Large intestine (tissue), 3 donors: ENCODE measurements around the gene TFIP11. TPM values are rescaled to one million over a fixed set of nuclear protein-coding genes. Genes with fewer than 3 reads are reported as not detected.

Experiments used
- DNase-seq, 2 donors: peaks; one replicate each; pipeline versions ENCODE4 v3.0.0 to v3.0.0-alpha.2; 2013
- H3K27ac ChIP-seq: one replicate; pipeline ENCODE4 v1.5.1; 2013; ENCODE audit warnings: low read length
- H3K27me3 ChIP-seq: 2 replicates; pipeline ENCODE4 v1.6.1; 2013; ENCODE audit warnings: low read length; ENCODE audit not compliant: control insufficient read depth, insufficient read depth
- H3K36me3 ChIP-seq: 2 replicates; pipeline ENCODE4 v1.6.1; 2013; ENCODE audit warnings: low read length; ENCODE audit not compliant: control insufficient read depth, insufficient read depth
- H3K4me1 ChIP-seq: one replicate; pipeline ENCODE4 v1.6.1; 2013; ENCODE audit warnings: low read length; ENCODE audit not compliant: control insufficient read depth, insufficient read depth
- H3K4me3 ChIP-seq: one replicate; pipeline ENCODE4 v1.5.1; 2013; ENCODE audit warnings: low read length
- H3K9me3 ChIP-seq: one replicate; pipeline ENCODE4 v1.6.1; 2013; ENCODE audit warnings: mild to moderate bottlenecking, low read depth, low read length, moderate library complexity; ENCODE audit not compliant: control insufficient read depth
- WGBS: methylation state at CpG from one replicate; pipeline ENCODE4 v1.1.5; 2013; ENCODE audit warnings: low lambda C conversion rate; ENCODE audit not compliant: insufficient coverage; 5-methylcytosine and 5-hydroxymethylcytosine counted together
- polyA plus RNA-seq: library from polyadenylated mRNA; unstranded; fragments of 120-200 nt; gene quantifications from one replicate; pipeline ENCODE4 v1.2.1, GENCODE V29; 2013

The TFIP11 gene
- polyA plus RNA-seq, 1 donor = 34.3 TPM

DNA sequence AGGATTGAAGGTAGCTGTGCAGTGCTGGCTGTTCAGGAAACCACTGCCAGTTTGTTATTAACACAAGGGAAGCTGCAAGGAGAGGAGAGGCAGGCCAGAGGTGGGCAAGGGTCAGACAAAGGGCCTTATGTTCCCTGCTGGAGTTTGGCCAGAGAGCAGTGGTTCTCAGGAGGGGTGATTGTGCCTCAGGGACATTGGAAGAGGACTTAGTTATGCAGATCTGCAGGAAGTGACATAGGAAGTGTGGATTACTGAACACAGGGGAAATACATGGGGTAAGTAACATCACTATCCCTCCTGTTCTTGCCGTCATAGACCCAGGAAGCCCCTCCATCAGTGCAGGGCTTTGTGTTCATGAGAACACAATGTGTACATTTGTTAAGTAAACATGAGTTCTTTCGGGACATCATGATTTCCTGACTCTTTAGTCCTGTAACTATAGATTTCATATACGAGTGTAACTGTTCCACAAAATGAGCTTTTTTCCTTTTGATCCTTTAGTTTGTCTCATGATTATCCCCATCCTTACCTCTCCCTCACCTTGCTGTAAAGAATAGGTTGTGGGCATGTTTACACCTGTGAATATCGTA, 22.7 kb downstream of the TFIP11 start:
- no peak overlapping the region for H3K27ac ChIP-seq
- no peaks in the 10 kb centered on the region for H3K9me3 ChIP-seq
- H3K27me3 ChIP-seq = no peaks in the 10 kb centered on the region
- peak in 1 of 2 donors; percentile 24 for DNase-seq
- 53% methylated on average over 2 of the region's 4 CpGs for WGBS
- H3K4me1 ChIP-seq = peaks cover 5% of the 10 kb centered on the region
- peaks cover 68% of the 10 kb centered on the region for H3K36me3 ChIP-seq
- no peak overlapping the region for H3K4me3 ChIP-seq

DNA sequence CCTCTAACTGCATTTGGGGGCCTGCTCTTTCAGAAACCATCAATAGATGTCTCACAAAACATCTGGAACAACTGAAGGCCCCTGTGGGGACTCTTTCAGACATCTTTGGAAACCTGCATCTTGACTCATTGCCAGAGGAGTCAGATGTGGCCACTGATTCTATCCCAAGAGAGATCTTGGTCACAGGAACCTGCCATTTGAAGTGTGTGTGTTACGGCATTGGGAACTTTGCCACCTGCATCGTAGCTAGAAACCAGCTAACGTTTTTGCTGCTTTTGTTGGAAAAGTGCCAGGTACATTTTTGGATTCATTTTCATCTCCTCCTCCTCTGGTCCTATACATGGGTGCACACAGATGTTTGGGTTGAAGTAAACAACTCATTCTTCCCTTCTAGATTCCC, 24.3 kb downstream of the TFIP11 start:
- Histone ChIP-seq H3K9me3 (no peaks in the 10 kb centered on the region), H3K27me3 (no peaks in the 10 kb centered on the region), H3K4me3 (no peak overlapping the region), H3K4me1 (peaks cover 7% of the 10 kb centered on the region), H3K36me3 (peaks cover 53% of the 10 kb centered on the region), H3K27ac (no peak overlapping the region)
- DNase-seq = no peak
- no CpG with 5 or more reads among the region's 3 CpGs for WGBS

DNA sequence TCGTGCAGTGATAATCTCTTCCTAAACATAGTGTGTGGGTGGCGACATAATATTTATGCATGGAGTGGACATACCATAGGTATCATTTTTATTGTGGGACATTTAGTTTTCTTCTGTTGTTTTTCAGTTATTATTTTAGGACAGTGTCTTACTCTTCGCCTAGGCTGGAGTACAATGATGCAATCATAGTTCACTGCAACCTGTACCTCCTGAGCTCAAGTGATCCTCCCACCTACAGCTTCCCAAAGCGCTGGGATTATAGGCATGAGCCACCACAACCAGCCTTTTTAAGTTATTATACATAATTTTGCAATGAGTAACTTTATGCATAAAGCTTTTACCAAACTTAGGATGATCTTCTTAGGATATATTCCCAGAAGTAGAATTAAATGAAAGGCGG, 25.9 kb downstream of the TFIP11 start:
- 100% methylated on average over 1 of the region's 5 CpGs for WGBS
- H3K36me3 ChIP-seq = peaks cover 39% of the 10 kb centered on the region
- H3K9me3 ChIP-seq = no peaks in the 10 kb centered on the region
- H3K4me1 ChIP-seq = peaks cover 13% of the 10 kb centered on the region
- no peak overlapping the region for H3K27ac ChIP-seq
- H3K4me3 ChIP-seq = no peak overlapping the region
- no peaks in the 10 kb centered on the region for H3K27me3 ChIP-seq
- DNase-seq = no peak

DNA sequence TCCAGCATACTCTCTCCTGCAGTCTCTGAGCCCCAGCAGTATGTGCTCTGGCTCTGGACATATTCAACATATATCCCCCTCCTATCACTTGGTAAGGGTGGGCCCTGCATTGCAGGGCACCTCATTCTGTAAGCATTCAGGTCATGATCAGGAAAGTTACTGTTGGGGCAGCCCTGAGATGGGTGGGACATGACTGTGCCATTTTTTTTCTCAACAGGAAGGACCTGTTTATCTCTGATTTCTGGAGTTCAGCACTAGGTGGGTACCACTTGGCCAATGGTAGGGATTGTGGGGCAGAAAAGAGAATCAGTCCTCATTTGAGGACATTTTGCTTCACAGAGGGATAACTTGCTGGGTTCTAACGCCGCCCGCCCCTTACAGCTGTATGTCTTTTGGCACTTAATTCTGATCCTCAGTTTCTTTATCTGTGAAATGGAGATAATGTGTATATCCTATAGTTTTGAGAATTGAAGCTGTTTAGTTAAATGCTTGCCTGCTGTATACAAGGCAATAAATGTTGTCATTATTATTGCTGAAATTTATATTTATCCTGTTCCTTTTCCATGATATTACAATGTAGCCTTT, 26.4 kb downstream of the TFIP11 start:
- H3K4me1 ChIP-seq = peaks cover 14% of the 10 kb centered on the region
- no CpG with 5 or more reads among the region's 3 CpGs for WGBS
- peaks cover 36% of the 10 kb centered on the region for H3K36me3 ChIP-seq
- no peak overlapping the region for H3K4me3 ChIP-seq
- no peaks in the 10 kb centered on the region for H3K27me3 ChIP-seq
- no peaks in the 10 kb centered on the region for H3K9me3 ChIP-seq
- no peak overlapping the region for H3K27ac ChIP-seq
- no peak for DNase-seq

DNA sequence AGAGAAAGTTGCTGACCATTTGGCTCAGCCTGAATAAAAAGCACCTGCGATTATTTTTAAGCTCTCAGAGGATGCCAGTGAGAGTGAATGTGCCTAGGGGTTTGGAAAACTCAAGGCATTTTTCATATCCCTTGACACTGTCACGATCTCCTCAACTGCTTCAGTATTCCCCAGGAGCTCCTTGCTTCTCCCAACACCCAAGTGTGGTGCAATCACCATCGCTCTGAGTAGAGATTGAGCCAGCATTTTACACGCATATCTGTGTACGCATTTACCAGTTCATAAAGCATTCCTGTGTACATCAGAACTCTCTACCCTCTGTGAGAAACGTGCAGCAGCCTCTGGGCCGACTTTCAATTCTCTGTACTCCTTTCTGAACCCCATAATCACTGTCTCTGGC, 27.3 kb downstream of the TFIP11 start:
- peaks cover 28% of the 10 kb centered on the region for H3K36me3 ChIP-seq
- H3K27ac ChIP-seq = no peak overlapping the region
- no CpG with 5 or more reads among the region's 7 CpGs for WGBS
- DNase-seq = no peak
- H3K27me3 ChIP-seq = no peaks in the 10 kb centered on the region
- H3K4me1 ChIP-seq = peaks cover 23% of the 10 kb centered on the region
- no peaks in the 10 kb centered on the region for H3K9me3 ChIP-seq
- H3K4me3 ChIP-seq = no peak overlapping the region

DNA sequence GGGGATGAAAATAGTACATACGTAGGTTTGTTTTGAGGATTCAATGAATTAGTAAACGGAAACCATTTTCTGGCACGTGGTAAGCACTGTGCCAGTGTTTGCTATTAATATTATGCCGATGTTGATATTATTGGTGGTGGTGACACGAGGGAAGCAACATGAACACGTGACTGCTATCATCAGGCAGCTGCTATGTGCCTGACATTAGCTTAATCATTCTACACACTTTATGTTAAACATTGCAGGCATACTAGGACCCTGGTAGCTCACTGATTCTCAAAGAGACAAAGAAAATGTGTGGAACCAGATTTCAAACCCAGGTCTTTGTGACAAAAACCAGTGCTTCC, 27.9 kb downstream of the TFIP11 start:
- no peaks in the 10 kb centered on the region for H3K27me3 ChIP-seq
- no peaks in the 10 kb centered on the region for H3K9me3 ChIP-seq
- H3K4me1 ChIP-seq = peaks cover 26% of the 10 kb centered on the region
- no peak overlapping the region for H3K27ac ChIP-seq
- peaks cover 26% of the 10 kb centered on the region for H3K36me3 ChIP-seq
- no peak for DNase-seq
- peak overlapping the region; percentile 59 for H3K4me3 ChIP-seq
- WGBS = no CpG with 5 or more reads among the region's 6 CpGs

DNA sequence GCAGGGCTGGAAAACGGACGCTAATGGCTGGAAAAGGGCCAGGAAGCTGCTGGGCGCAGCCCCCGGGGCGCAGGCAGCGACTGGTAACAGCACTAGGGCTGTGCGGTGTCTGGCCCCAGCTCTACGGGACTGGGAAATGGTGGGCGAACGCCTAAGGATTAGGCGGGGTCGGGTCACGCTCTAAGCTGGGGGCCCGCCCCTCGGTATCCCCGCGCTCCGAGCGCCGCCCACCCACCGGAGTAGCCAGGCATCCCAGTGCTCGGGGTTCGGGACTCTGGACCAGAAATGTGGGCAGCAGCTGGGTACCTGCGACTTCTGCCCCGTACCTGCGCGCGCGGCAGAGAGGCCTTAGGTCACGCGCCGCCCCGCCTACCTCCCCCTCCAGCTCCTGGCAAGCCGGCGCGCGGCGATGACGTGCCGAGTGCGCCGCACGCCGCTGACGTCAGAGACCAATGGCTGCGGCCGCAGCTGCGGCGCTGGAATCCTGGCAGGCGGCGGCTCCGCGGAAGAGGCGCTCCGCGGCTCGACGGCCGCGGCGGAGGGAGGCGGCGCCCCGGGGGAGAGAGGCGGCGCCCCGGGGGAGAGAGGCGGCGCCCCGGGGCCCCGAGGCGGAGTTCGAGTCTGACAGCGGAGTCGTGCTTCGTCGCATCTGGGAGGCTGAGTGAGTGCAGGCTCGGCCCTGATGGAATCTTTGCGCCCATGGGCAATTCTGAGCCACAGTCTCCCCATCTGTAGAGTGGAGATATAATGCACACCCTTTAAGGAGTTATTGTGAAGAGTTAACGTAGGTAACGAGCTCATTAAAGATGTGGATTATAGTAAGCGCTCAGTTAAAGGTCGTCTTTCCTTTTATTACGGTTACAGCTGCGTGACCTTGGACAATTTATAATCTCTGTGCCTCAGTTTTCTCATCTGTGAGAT, 28.6 kb downstream of the TFIP11 start, which contains the start of the genes HPS4 and SRRD:
TSS of gene HPS4 (minus strand) at position 345 of the 921 bp plus-strand sequence. CDS start 2,021 bp downstream, outside the sequence.
TSS of gene SRRD (plus strand) at position 439 of the 921 bp plus-strand sequence. CDS start at position 453, 14 bp downstream.
- peaks cover 31% of the 10 kb centered on the region for H3K4me1 ChIP-seq
- peak within 1 kb of the TSS; percentile 99 for H3K27ac ChIP-seq

DNA sequence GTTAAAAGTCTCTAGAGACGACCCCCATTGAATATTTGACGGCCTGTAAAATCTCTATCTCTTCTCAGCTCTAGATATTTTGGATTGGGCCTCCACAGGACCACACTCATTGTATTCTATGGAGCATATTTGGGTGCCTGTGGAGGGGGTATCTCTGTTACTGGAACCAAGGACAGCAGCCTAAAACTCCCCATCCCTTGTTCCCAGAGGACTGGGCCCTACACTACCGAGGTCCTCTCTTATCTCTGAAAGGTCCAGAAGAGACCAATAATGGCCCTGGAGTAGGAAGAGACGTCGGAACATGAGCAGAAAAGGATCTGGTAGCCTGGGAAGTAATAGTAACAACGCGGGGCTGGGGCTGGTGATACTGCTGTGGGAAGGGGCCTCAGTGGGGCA, 29.2 kb downstream of the TFIP11 start:
- Histone ChIP-seq H3K27ac (peak overlapping the region; percentile 99), H3K36me3 (peaks cover 13% of the 10 kb centered on the region), H3K27me3 (no peaks in the 10 kb centered on the region), H3K9me3 (no peaks in the 10 kb centered on the region), H3K4me1 (peaks cover 34% of the 10 kb centered on the region), H3K4me3 (peak overlapping the region; percentile 81)
- peak in 1 of 2 donors; percentile 24 for DNase-seq
- no CpG with 5 or more reads among the region's 7 CpGs for WGBS

More for the DNA sequence above, 28.6 kb downstream of the TFIP11 start, which contains the start of the genes HPS4 and SRRD:
- Histone ChIP-seq H3K27me3 (no peaks in the 10 kb centered on the region), H3K4me3 (peak within 1 kb of the TSS; percentile 81), H3K9me3 (no peaks in the 10 kb centered on the region), H3K36me3 (peaks cover 20% of the 10 kb centered on the region)
- whole genome bisulfite sequencing = 0% methylated on average over 2 of the region's 85 CpGs
- DNase-seq = peak; percentile 93 to 96

DNA sequence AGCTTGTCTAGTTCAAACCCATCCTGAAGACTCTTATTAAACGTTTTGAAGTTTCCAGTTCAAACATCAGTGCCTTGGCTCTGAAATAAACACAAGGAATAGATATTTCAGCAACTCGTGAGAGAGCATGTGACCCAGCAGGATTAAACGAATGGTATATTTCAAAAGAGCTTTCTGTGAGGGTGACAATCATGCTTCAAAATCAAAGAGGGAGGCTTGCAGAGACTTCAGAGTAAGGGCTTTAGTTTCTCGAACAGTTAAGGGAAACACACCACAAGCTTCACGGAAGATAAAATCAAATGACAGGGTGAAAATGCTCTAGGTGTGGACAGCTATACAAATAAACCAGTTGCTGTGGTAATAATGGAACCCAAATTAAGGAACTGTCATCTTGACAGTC, 30.1 kb downstream of the TFIP11 start:
- Histone ChIP-seq H3K27ac (peak overlapping the region; percentile 55), H3K4me1 (peaks cover 34% of the 10 kb centered on the region), H3K36me3 (peaks cover 13% of the 10 kb centered on the region), H3K9me3 (no peaks in the 10 kb centered on the region), H3K4me3 (no peak overlapping the region), H3K27me3 (no peaks in the 10 kb centered on the region)
- WGBS = no CpG with 5 or more reads among the region's 5 CpGs
- peak in 1 of 2 donors; percentile 42 for DNase-seq

DNA sequence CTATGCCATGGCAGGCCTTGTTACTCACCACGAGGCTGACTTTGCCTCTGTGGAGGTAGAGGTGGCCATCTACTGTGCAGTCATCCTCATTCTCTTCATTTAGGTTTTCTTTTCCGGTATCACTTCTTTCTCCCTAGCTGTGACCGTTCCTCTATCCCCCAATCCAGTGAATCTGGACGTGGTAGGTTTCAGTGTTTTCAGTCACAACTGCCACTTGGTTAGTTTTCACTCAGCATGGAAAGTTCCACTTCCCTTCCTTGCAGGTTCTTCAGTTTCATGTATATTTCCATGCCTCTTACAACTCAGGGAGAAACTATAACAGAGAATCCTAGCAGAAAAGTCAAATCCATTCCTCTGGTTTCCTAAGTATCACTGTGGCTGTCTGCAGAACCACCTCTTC, 30.6 kb downstream of the TFIP11 start:
- Histone ChIP-seq H3K9me3 (no peaks in the 10 kb centered on the region), H3K4me1 (peaks cover 34% of the 10 kb centered on the region), H3K36me3 (peaks cover 17% of the 10 kb centered on the region), H3K27ac (peak overlapping the region; percentile 55), H3K4me3 (no peak overlapping the region), H3K27me3 (no peaks in the 10 kb centered on the region)
- 80% methylated on average over 1 of the region's 4 CpGs for WGBS
- no peak for DNase-seq
